ENCODE results near the gene RNASET2.

- TF ChIP-seq POLR2AphosphoS5 (IDR thresholded peaks at IDR 0.05; ENCODE audit: low read depth) (no peak), CTCF (IDR thresholded peaks at IDR 0.05; ENCODE audit: insufficient read depth, low read length) (no peak), GABPA (IDR thresholded peaks at IDR 0.05; ENCODE audit: low read depth) (no peak)
Observed at GRCh38 chr6:166976636-166977035, 20.3 kb upstream of the RNASET2 start.

Data from HL-60 (cell line).